Stimulated activated CD4-positive, alpha-beta T cell treated with anti-CD3 and anti-CD28 coated beads, Interleukin-2, amount 100 ng/mL, for 24 hours (primary cell): Measurements from ENCODE around the gene PPP1R26.
A peak's percentile ranks its signal among the peaks of the same experiment; 100 is the strongest.

Experiments used
- DNase-seq, 2 donors: peaks; one replicate each; pipeline ENCODE4 v3.0.0-alpha.2; 2020

Gene PPP1R26

GRCh38 chr9:135468854-135469521, 10.6 kb upstream of the PPP1R26 start:
- DNase-seq, result peak; percentile 60 to 71

DNA sequence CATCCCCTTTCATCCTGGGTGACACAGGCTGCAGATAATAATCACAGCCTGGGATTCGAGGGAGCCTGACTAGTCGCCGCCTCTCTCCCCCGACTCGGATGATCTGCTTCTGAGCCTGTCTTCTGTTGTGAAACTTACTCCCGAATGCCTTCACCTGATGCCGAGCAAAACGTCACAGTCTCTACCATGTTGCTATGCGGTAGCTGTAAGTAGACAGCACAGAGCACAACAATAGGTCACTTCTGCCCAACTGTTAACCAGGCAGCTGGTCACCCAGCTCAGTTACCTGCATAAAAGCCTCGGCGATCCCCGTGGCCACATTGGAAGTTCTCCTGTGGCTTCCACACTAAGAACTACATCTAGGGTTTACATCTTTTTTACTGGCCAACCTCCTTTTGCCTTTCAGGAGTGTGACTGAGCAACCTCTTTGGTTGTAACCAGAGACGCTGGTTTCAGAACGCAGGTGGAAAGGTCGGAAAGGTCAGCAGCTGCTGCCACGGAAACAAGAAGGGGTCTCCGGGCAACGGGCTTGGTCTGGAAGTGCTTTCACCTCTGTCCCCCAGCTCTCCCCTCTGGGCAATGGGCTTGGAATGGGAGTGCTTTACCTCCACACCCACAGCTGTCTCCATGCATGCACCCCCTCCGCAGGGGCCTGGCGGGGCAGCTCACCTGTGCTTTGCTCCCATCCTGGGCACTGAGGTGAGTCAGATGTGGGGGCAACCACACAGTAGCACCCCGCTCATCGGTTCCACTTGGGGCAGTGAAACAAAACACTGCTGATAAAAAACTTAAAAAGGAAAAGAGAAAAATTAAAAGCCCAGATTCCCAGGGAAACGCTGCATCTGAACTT, 7.6 kb upstream of the PPP1R26 start:
- no peak for DNase-seq

DNA sequence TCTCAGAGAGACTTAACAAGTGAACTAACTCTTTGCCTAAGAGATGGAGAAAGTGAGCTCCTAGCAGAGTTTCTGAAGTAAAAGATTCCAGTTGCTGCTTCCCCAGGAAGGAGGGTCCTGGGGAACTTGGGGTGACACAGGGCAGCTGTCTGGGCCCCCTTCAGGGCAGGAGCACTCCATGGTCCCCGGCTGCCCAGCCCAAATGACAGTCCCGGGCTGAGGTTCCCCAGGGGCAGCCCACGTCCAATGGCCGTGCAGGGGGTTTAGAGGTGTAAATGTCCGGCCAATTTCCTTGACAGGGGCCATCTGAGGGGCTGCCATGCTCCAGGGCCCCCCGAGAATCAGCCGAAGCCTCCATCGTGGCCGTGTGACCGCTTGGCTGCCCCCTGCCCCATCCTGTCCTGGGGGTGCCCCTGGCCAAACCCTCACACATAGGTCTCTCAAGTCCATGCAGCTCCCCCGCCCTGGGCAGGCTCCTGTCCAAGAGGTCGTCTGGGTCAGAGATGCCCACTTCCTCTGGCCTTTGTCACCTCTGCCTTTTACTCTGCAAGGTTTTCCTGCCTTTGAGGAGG, 5.5 kb upstream of the PPP1R26 start:
- no peak for DNase-seq

DNA sequence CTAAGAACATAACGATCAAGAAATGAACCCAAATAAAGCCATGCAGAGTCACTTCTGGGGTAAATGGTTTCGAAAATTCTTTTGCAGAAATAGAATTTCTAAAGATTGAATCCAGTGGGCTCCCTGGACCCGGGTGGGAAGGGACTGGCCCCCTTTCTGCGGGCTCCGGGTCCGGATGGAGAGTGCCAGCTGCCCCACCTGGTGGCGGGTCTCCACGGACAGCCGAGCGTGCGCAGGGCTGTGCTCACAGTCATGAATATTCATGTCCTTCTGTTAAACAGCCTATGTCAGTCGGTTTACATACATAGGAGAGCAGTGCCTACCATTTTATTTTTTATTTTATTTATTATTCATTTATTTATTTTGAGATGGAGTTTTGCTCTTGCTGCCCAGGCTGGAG, 4.7 kb upstream of the PPP1R26 start:
- DNase-seq, result peak; percentile 34 to 42

GRCh38 chr9:135476561-135477355, 2.8 kb upstream of the PPP1R26 start:
- DNase-seq, result no peak

GRCh38 chr9:135478191-135478590, 1.4 kb upstream of the PPP1R26 start:
- DNase-seq, result no peak

DNA sequence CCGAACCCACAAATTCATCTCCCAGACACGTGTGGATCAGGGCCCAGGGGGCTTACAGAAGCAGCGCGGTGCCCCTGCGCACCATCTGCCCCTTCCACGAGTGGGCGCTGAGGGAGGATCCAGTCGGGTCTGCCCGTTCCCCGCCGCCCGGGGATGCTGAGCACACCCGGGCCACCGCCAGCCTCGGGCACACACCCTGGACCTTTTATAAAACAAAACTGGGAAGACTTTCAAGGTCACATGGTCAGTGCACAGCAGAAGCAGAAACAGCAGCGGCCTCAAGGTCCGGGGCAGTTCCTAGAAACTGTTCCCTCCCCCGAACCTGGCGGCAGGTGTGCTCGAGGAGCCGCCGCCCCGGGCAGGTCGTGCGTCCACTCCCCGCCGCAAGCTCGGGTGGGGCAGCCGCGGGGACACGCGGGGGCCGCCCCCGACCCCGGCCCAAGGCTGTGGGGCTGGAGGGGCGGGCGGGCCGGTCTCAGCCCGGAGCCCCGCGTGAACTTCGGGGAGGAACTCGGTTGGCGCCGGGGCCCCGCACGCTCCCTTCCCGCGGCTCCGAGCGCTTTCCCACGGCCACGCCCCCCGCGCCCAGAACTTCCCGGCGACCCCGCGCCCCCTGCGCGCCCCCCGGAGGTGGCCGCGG, 633 bp upstream of the PPP1R26 start:
- no peak for DNase-seq

- DNase-seq, result no peak
Measured at GRCh38 chr9:135480071-135480939, 723 bp downstream of the PPP1R26 start.

GRCh38 chr9:135480940-135481310, 1.3 kb downstream of the PPP1R26 start:
- DNase-seq, result no peak

DNA sequence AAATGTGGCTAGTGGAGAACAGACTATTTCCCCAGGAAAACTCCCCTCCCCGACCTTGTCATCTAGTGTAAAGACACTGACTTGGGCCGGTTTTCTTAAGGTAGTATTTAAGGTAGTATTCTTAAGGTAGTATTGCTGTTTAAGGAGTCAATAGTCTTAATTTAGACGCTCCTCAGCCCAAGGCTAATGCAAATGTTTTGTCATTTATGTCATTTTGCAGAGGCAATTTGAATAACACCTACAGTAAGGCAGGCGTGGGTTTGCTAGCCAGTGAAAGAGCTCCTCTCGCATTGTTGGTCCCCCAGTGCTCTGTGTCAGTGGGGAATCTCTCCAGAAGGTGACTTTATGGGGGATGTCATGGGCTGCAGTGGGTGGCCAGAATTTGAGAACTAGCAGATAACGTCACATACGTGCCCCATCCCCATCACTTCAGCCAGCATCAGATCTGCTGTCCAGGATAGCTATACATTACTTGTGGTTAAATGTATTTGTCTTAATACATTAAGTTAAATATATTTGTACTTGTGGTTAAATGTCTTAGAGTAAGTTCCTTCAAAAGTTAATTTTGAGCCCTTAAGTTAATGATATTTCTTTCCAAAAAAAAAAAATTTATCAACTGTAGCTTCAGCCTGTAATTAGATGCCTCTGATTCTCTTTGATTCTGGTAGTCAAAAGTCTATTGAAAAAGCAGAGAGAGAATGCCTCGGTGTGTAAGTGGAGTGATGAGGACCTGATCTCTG, 2.6 kb downstream of the PPP1R26 start:
- no peak for DNase-seq

DNA sequence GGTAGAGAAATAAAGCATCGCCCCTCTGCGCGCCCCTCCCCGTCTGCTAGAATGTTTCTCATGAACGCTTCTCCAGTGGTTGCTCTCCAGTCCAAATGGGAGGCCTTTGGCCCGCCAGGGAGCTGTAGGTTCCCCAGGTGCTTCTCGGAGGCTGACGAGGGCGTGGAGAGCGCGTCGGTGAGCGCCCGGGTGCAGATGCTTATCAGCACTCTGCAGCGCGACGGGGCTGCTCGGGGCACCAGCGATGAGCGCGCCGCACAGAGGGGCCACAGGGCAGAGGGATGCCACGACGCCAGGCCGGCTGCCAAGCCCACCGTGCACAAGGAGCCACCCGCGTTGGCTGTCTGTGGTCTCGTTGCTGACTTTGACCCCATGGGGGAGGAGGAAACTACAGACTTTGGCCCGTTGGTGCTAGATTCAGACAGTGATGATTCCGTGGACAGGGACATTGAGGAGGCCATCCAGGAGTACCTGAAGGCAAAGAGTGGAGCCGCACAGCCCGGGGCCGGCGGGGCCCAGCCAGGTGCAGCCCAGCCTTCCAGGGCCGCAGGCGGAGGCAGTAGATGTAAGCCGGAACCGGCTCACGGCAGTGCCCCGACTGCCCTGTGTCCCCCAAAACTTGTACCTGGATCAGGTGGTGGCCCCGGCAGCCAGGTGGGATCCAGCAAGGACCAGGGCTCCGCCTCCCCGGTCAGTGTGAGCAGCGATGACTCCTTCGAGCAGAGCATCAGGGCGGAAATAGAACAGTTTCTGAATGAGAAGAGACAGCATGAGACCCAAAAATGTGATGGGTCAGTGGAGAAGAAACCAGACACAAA, 5.1 kb downstream of the PPP1R26 start:
- DNase-seq, result no peak

GRCh38 chr9:135485385-135485784, 5.8 kb downstream of the PPP1R26 start:
- no peak for DNase-seq

GRCh38 chr9:135485832-135486231, 6.2 kb downstream of the PPP1R26 start:
- DNase-seq, result no peak

DNA sequence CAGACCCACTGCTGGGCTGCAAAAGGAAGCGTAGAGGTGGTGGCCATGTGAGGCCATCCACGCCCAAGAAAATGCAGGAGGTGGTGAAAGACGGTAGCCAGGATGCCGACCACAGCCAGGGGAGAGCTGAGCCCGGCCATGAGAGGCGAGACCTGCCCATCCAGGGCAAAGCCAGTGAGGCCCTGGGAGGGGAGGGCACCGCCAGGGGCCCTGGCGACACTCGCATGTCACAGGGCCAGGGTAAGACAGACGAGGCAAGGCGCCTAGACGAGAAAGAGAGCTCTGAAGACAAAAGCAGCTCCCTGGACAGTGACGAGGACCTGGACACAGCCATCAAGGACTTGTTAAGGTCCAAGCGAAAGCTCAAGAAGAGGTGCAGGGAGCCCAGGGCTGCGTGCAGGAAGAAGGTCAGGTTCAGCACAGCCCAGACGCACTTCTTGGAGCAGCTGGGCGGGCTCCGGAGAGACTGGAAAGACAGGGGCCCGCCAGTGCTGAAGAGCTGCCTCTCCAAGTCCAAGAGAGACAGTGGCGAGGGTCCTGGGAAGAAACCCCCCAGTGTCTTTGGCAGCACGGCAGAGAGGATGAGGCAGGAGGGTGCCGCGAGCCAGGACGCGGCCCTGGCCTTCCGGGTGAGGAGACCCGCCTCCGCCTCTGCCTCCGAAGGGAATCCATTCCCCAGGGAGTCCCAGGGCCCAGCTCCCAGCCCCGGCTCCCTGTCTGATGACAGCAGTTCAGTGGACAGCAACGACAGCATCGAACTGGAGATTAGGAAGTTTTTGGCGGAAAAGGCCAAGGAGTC, 6.9 kb downstream of the PPP1R26 start:
- no peak for DNase-seq

- no peak for DNase-seq
Measured at GRCh38 chr9:135487281-135488012, 7.9 kb downstream of the PPP1R26 start.

DNA sequence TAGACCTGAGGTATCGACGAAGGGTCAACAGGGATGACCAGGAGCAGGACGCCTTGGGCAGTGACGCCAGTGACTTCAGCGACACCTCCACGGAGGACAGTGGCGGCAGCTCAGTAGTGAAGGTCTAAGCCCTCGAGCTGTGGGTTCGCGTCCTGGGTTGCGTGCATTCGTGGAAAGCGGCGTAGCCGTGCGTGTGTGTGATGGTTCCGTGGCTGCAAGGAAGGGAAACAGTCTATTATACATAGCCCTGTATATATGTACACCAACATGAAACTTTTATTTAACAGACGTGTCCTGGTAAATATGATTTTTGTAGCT, 8.4 kb downstream of the PPP1R26 start:
- DNase-seq, result no peak

DNA sequence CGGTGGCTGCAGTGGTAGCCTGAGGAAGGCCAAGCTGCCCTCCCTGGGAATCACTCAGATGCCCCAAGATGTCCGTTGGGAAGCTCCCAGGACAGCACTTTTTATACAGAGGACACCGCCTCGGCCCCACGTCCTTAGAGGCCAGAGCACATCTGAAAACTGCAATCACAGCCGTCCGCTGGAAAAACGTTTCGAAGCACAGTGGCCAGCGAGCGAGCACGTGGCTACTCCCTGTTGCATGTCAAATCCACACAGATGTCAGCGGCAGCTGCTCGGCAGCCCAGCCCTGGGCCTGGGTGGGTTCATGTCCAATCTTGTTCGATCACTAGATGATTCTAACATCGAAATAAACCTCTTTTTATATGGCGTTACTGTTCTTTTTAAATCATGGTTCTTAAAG, 8.9 kb downstream of the PPP1R26 start:
- no peak for DNase-seq

DNA sequence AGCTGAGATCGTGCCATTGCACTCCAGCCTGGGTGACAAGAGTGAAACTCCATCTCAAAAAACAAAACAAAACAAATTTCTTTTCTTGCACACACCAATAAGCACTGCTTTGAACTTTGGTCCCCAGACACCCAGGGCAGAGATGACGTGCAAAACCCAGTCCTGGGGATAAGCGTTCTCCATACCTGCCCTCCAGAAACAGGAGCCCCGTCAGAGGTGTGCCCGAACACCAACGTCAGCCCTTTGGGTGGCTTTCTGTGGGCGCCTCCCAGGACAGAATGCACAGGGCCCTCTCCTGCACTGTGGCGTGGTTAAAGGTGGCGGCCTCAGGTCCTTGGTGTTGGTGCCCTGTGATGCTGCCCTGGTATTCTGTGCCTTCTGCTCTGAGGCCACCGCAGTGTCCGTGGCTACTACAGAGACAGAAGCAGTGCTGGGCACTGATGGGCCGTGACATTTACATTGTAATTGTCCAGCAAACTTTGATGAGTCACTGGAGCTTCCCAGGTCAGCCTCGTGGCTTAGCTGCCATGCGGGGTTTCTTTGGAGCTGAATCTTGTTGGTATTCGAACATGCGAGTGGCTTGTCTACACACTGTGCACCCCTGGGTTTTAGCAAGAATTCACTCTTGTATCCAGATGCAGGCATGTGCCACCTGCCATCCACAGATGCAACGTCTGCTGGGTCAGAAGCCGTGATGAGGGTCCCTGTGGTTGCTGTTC, 9.8 kb downstream of the PPP1R26 start:
- DNase-seq, result no peak
